GM12878 (cell line): Measurements from ENCODE around the gene ATP6V0A1. TPM values are rescaled to one million over a fixed set of nuclear protein-coding genes. Genes with fewer than 3 reads are reported as not detected.
A peak's percentile ranks its signal among the peaks of the same experiment; 100 is the strongest.
"Not testable (repeated sequence)": the region's sequence is repeated elsewhere in the genome, so short reads cannot be mapped to it uniquely, and the experiment has no call there.

ENCODE experiments used
- ATAC-seq: fragments of 200-7000 bp; cut with Tn5 transposase; 3 replicates; pipeline ENCODE4 v1.9.1; 2020; ENCODE audit warnings: mild to moderate bottlenecking, moderate library complexity
- BruUV-seq: library from RNA; stranded (reverse); fragments of 400-500 nt; replicated peaks from 2 replicates; lab custom pipeline; 2021; lab: Mats Ljungman, UMichigan
- CTCF ChIA-PET: fragments of 300-600 bp; sonication (Branson Sonifier 250); formaldehyde crosslinking; extraction: SDS; loops from one replicate; lab custom pipeline; 2021; ENCODE audit warnings: inconsistent platforms; lab: Yijun Ruan, JAX
- POLR2A ChIA-PET: fragments of 350-600 bp; formaldehyde crosslinking; extraction: SDS; loops from one replicate; lab custom pipeline; 2021; ENCODE audit warnings: inconsistent platforms; lab: Charles Lee
- RAD21 ChIA-PET: fragments of 300-600 bp; sonication (Branson Sonifier 250); formaldehyde crosslinking; loops from one replicate; lab custom pipeline; 2023; ENCODE audit warnings: antibody characterized with exemption; ENCODE audit not compliant: unreplicated experiment; lab: Charles Lee
- SMC1A ChIA-PET: fragments of 300-600 bp; sonication (Branson Sonifier 250); formaldehyde crosslinking; loops from one replicate; lab custom pipeline; 2023; ENCODE audit not compliant: unreplicated experiment, uncharacterized antibody; lab: Charles Lee
- DNase-seq: peaks from one replicate; pipeline ENCODE4 v3.0.0-alpha.2; 2011; ENCODE audit warnings: low read depth, low spot score
- FAIRE-seq: peaks from 3 replicates; lab custom pipeline; 2011; peaks lifted over from hg19 to GRCh38; lab: Jason Lieb, UNC
- H2AFZ ChIP-seq: 2 replicates; pipeline ENCODE4 v1.6.0; 2011; ENCODE audit warnings: low read depth, low read length, control low read depth; ENCODE audit not compliant: control insufficient read depth
- H3K27ac ChIP-seq: 2 replicates; pipeline ENCODE4 v1.5.1; 2011; ENCODE audit warnings: control low read depth; ENCODE audit not compliant: control insufficient read depth, insufficient read depth
- H3K27me3 ChIP-seq, 2 experiments: replicated peaks in 1 of 2; 2 replicates each; pipeline versions ENCODE4 v1.6.0 to v1.6.1; 2011; ENCODE audit warnings: low read length in 1 of 2; ENCODE audit not compliant: control insufficient read depth in 2 of 2, insufficient read depth in 2 of 2
- H3K36me3 ChIP-seq, 2 experiments: 2 replicates each; pipeline ENCODE4 v1.5.1; 2011; ENCODE audit warnings: low read length in 1 of 2; ENCODE audit not compliant: control insufficient read depth in 2 of 2, insufficient read depth in 2 of 2
- H3K4me1 ChIP-seq: 2 replicates; pipeline ENCODE4 v1.6.1; 2011; ENCODE audit warnings: mild to moderate bottlenecking, low read length, moderate library complexity, mixed read lengths; ENCODE audit not compliant: control insufficient read depth, insufficient read depth
- H3K4me2 ChIP-seq: 2 replicates; pipeline ENCODE4 v1.6.0; 2011; ENCODE audit warnings: control low read depth; ENCODE audit not compliant: control insufficient read depth, insufficient read depth
- H3K4me3 ChIP-seq: fragments of 200-600 bp; sonication (generic); 2 replicates; pipeline ENCODE4 v1.5.1; 2016
- H3K79me2 ChIP-seq: 2 replicates; pipeline ENCODE4 v1.6.0; 2011; ENCODE audit warnings: low read length; ENCODE audit not compliant: control insufficient read depth, insufficient read depth
- H3K9ac ChIP-seq: 2 replicates; pipeline ENCODE4 v1.8.0; 2011; ENCODE audit warnings: low read length, control low read depth, mixed read lengths; ENCODE audit not compliant: control insufficient read depth, insufficient read depth
- H3K9me3 ChIP-seq: replicated peaks from 3 replicates; pipeline ENCODE4 v1.5.1; 2011; ENCODE audit warnings: mild to moderate bottlenecking, low read length; ENCODE audit not compliant: control insufficient read depth, insufficient read depth
- H4K20me1 ChIP-seq: 2 replicates; pipeline ENCODE4 v1.6.0; 2011; ENCODE audit not compliant: control insufficient read depth, insufficient read depth
- KDM1A ChIP-seq: fragments of 200-600 bp; sonication (generic); IDR thresholded peaks from 2 replicates; pipeline ENCODE4 v1.6.1; 2016; ENCODE audit warnings: borderline replicate concordance
- NBN ChIP-seq: fragments of 450-650 bp; IDR thresholded peaks from 2 replicates; pipeline ENCODE4 v1.6.1; 2016
- PAX8 ChIP-seq: fragments of 450-650 bp; IDR thresholded peaks from 2 replicates; pipeline ENCODE4 v1.6.1; 2017; ENCODE audit warnings: mild to moderate bottlenecking, moderate library complexity
- RUNX3 ChIP-seq: IDR thresholded peaks from 2 replicates; pipeline ENCODE4 v1.6.1; 2012; ENCODE audit warnings: low read length, inconsistent platforms
- ZNF207 ChIP-seq: fragments of 450-650 bp; IDR thresholded peaks from 2 replicates; pipeline ENCODE4 v1.6.1; 2014; ENCODE audit warnings: antibody characterized with exemption, mild to moderate bottlenecking, borderline replicate concordance
- WGBS: methylation state at CpG from one replicate; pipeline ENCODE4 v1.1.6; 2016; ENCODE audit warnings: low lambda C conversion rate; ENCODE audit not compliant: insufficient replicate concordance, insufficient coverage; ENCODE audit errors: missing lambda C conversion rate; 5-methylcytosine and 5-hydroxymethylcytosine counted together
- in situ Hi-C: fragments of 300-500 bp; cut with MboI; formaldehyde crosslinking; loops from 9 replicates; pipeline ENCODE4 v1.14.3; 2018; ENCODE audit warnings: mixed read lengths
- intact Hi-C: fragments of 100-400 bp; cut with micrococcal nuclease; formaldehyde crosslinking; loops from one replicate; pipeline ENCODE4 v1.14.2; 2022; ENCODE audit not compliant: unreplicated experiment
- polyA plus RNA-seq, 11 experiments: library from polyadenylated mRNA; depleted of rRNA in 4 of 11; unstranded in 6 of 11; stranded (reverse) in 5 of 11; fragments of >200 nt; fragmentation: Nextera tagmentation in 4 of 11; fragmentation: Illumina TruSeq in 1 of 11; extraction: Ambion mirVana in 4 of 11; extraction: Trizol in 1 of 11; gene quantifications; 1 replicate in 1 of 11; 2 replicates in 10 of 11; pipeline versions ENCODE4 v1.2.1 to v1.2.3, GENCODE V29; 2011 to 2016; ENCODE audit warnings: inconsistent platforms in 2 of 11, missing spikeins in 2 of 11, low read depth in 1 of 11
- total RNA-seq, 4 experiments: library from RNA; depleted of rRNA in 3 of 4; stranded (reverse); fragments of >200 nt in 3 of 4; fragmentation: Illumina TruSeq in 1 of 4; extraction: Trizol in 1 of 4; gene quantifications; 2 replicates each; pipeline versions ENCODE4 v1.2.1 to v1.2.3, GENCODE V29; 2013 to 2021
- TF ChIP-seq, protein P1 (sequence below): fragments of 450-650 bp; IDR thresholded peaks from 2 replicates; pipeline ENCODE4 v1.6.1; 2016; ENCODE audit warnings: mild to moderate bottlenecking

The ATP6V0A1 gene
- total and polyA plus RNA-seq, 10 of the 15 experiments (the other 5 are each of a cell fraction or from before 2014, with no cell fraction given), result 3.0 to 76.6 (median 30.9) TPM

DNA sequence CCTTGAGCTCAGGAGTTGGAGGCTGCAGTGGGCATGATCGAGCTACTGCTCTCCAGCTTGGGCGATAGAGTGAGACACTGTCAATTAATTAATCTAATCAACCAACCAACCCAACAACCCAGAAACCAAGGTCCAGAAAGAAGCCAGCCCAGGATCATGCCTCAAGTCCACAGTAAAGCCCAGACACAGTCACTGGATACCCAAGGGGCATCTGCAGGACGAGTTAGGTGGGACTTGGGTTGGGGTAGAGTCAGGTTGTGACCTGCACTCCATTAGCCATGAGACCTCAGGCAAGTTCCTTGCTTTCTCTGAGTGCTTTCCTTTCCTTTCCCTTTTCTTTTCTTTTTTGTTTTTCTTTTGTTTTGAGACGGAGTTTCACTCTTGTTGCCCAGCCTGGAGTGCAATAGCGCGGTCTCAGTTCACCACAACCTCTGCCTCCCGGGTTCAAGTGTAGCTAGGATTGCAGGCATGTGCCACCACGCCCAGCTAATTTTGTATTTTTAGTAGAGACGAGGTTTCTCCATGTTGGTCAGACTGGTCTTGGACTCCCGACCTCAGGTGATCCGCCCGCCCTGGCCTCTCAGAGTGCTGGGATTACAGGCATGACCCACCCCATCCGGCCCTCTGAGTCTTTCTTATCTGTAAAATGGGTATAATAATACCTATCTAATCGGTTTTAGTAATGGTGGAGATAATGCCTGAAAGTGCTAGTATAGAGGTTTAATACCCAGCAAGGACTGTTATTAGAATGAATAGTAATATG is 90.5 kb downstream of the ATP6V0A1 start:
- Histone ChIP-seq H3K36me3 (no peaks in the 10 kb centered on the region; a peak in 1 of 4 replicates), H4K20me1 (no peaks in the 10 kb centered on the region), H3K4me1 (peaks cover 11% of the 10 kb centered on the region), H2AFZ (no peak overlapping the region; the same call in 1 of the 2 replicates), H3K27ac (no peak overlapping the region), H3K4me3 (peak overlapping the region; percentile 58), H3K27me3 (no peaks in the 10 kb centered on the region), H3K9me3 (no peaks in the 10 kb centered on the region), H3K4me2 (peak overlapping the region; percentile 92), H3K9ac (peak overlapping the region; percentile 56; the same call in 1 of the 2 replicates), H3K79me2 (peaks cover 5% of the 10 kb centered on the region)
- TF ChIP-seq NBN (no peak), RUNX3 (peak; percentile 21; the same call in 1 of the 2 replicates), ZNF207 (no peak), KDM1A (no peak), PAX8 (no peak)
- TF ChIP-seq, protein P1, sequence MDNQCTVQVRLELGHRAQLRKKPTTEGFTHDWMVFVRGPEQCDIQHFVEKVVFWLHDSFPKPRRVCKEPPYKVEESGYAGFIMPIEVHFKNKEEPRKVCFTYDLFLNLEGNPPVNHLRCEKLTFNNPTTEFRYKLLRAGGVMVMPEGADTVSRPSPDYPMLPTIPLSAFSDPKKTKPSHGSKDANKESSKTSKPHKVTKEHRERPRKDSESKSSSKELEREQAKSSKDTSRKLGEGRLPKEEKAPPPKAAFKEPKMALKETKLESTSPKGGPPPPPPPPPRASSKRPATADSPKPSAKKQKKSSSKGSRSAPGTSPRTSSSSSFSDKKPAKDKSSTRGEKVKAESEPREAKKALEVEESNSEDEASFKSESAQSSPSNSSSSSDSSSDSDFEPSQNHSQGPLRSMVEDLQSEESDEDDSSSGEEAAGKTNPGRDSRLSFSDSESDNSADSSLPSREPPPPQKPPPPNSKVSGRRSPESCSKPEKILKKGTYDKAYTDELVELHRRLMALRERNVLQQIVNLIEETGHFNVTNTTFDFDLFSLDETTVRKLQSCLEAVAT, result peak; percentile 72; the same call in 1 of the 2 replicates
- intact Hi-C loops, result loop anchor here (5.0 kb wide), 1 partner anchor 213 kb away; the partner anchor contains the start of gene RAMP2
- no peak for FAIRE-seq
- ChIA-PET RAD21 (interaction anchor here (1.3 to 2.0 kb wide), 5 partner anchors 12 to 449 kb away, joined by 3 to 11 read pairs (median 6); partner anchors contain the start of genes PLEKHH3, PSMC3IP and RPL27), POLR2A (interaction anchor here (1.0 to 1.6 kb wide), 6 partner anchors 13 to 106 kb away, joined by 3 to 11 read pairs (median 4); partner anchors contain the start of genes NAGLU, PSMC3IP and TUBG1), SMC1A (interaction anchor here (0.7 to 2.0 kb wide), 7 partner anchors 11 to 214 kb away, joined by 3 to 11 read pairs (median 4); partner anchors contain the start of gene NAGLU), CTCF (interaction anchor here (1.1 to 3.0 kb wide), 15 partner anchors 9 to 276 kb away, joined by 3 to 21 read pairs (median 5); partner anchors contain the start of genes MLX, NAGLU, PLEKHH3 and PSMC3IP)
- DNase-seq, result no peak
- BruUV-seq, result no TSS peak
- 59% methylated on average over 14 of the region's 14 CpGs for WGBS
- peak; percentile 2; the same call in 1 of the 3 replicates for ATAC-seq
- in situ Hi-C loops, result no loop called here

DNA sequence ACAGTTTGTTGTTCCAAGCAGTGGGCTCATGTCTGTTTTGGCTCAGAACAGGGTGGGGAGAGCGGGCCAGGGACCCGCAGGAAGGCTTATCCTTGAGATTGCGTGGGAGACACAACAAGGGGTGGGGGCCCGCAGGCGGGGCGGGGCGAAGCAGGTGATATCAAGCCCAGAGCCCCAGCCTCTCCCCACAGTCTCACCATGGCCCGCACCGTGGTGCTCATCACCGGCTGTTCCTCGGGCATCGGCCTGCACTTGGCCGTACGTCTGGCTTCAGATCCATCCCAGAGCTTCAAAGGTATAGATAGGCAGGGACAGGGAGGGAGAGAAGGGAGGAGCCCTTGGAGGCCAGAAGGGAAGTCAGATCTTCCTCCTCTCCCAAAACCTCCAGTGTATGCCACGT is 94.1 kb downstream of the ATP6V0A1 start, which contains the start of gene HSD17B1:
TSS of gene HSD17B1 (plus strand) at position 188 of the 400 bp plus-strand sequence. CDS start at position 199, 11 bp downstream.
- H3K9ac ChIP-seq, result peak within 1 kb of the TSS; percentile 75
- H3K36me3 ChIP-seq, FAIRE-seq, DNase-seq, SMC1A ChIA-PET, H3K9me3 ChIP-seq, RAD21 ChIA-PET, intact Hi-C loops, in situ Hi-C loops, BruUV-seq, ATAC-seq, H3K27me3 ChIP-seq, POLR2A ChIA-PET, H2AFZ ChIP-seq, H4K20me1 ChIP-seq, H3K27ac ChIP-seq: not testable (repeated sequence)
- H3K4me3 ChIP-seq, result peak within 1 kb of the TSS; percentile 94
- CTCF ChIA-PET, result interaction anchor here (1.3 to 1.8 kb wide), 2 partner anchors 16 to 22 kb away, joined by 4 to 7 read pairs; partner anchors contain the start of gene NAGLU
- H3K79me2 ChIP-seq, result peaks cover 16% of the 10 kb centered on the region
- WGBS, result 96% methylated on average over 8 of the region's 15 CpGs
- H3K4me2 ChIP-seq, result peak within 1 kb of the TSS; percentile 89
- H3K4me1 ChIP-seq, result peaks cover 11% of the 10 kb centered on the region
